Neural progenitor cell (in vitro differentiated cells): Measurements from ENCODE around the gene OR51E2.

Source experiments
- EZH2 ChIP-seq: fragments of 200-600 bp; sonication (generic); IDR thresholded peaks from 2 replicates; pipeline ENCODE4 v1.6.1; 2017; ENCODE audit warnings: antibody characterized with exemption, mild to moderate bottlenecking, moderate library complexity
- EZH2phosphoT487 ChIP-seq: fragments of 200-600 bp; sonication (generic); IDR thresholded peaks from 2 replicates; pipeline ENCODE4 v1.6.1; 2017; ENCODE audit warnings: antibody characterized with exemption
- TF ChIP-seq, protein P1 (sequence below): fragments of 200-600 bp; sonication (generic); IDR thresholded peaks from 2 replicates; pipeline ENCODE4 v1.5.1; 2017; ENCODE audit warnings: antibody characterized with exemption, mild to moderate bottlenecking

- TF ChIP-seq, protein P1, sequence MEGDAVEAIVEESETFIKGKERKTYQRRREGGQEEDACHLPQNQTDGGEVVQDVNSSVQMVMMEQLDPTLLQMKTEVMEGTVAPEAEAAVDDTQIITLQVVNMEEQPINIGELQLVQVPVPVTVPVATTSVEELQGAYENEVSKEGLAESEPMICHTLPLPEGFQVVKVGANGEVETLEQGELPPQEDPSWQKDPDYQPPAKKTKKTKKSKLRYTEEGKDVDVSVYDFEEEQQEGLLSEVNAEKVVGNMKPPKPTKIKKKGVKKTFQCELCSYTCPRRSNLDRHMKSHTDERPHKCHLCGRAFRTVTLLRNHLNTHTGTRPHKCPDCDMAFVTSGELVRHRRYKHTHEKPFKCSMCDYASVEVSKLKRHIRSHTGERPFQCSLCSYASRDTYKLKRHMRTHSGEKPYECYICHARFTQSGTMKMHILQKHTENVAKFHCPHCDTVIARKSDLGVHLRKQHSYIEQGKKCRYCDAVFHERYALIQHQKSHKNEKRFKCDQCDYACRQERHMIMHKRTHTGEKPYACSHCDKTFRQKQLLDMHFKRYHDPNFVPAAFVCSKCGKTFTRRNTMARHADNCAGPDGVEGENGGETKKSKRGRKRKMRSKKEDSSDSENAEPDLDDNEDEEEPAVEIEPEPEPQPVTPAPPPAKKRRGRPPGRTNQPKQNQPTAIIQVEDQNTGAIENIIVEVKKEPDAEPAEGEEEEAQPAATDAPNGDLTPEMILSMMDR, result no peak
- TF ChIP-seq EZH2 (no peak), EZH2phosphoT487 (no peak)
These were observed 60.0 kb downstream of the OR51E2 start for GRCh38 chr11:4637662-4638047.
